H1 (cell line): ENCODE data around the gene POP5. TPM values are rescaled to one million over a fixed set of nuclear protein-coding genes. Genes with fewer than 3 reads are reported as not detected.
A peak's percentile ranks its signal among the peaks of the same experiment; 100 is the strongest.

ENCODE experiments used
- ASH2L ChIP-seq: fragments of 200-600, 300-600 bp; sonication (generic); IDR thresholded peaks from one replicate; pipeline ENCODE4 v1.7.1; 2017; ENCODE audit warnings: low read length
- CEBPB ChIP-seq: IDR thresholded peaks from 2 replicates; pipeline ENCODE4 v1.6.1; 2012; ENCODE audit warnings: low read depth, low read length
- EP300 ChIP-seq, 2 experiments: IDR thresholded peaks; 1 replicate in 1 of 2; 2 replicates in 1 of 2; pipeline ENCODE4 v1.6.1; 2011 to 2012; ENCODE audit warnings: low read depth in 2 of 2, low read length in 2 of 2, mild to moderate bottlenecking in 2 of 2, borderline replicate concordance in 1 of 2, inconsistent platforms in 1 of 2, moderate library complexity in 1 of 2
- EZH2 ChIP-seq: fragments of 200-600 bp; sonication (generic); IDR thresholded peaks from 2 replicates; pipeline ENCODE4 v1.7.1; 2012; ENCODE audit warnings: low read depth, mild to moderate bottlenecking, moderate library complexity, low read length, inconsistent platforms; ENCODE audit not compliant: severe bottlenecking
- GABPA ChIP-seq: IDR thresholded peaks from 2 replicates; pipeline ENCODE4 v1.6.1; 2011; ENCODE audit warnings: mild to moderate bottlenecking, low read length, moderate library complexity, borderline replicate concordance; ENCODE audit not compliant: insufficient read depth
- GTF2F1 ChIP-seq: IDR thresholded peaks from 2 replicates; pipeline ENCODE4 v1.6.1; 2012; ENCODE audit warnings: low read depth, low read length, improper control_type of control experiment, borderline replicate concordance
- HDAC6 ChIP-seq: IDR thresholded peaks from one replicate; pipeline ENCODE4 v1.7.1; 2012; ENCODE audit warnings: low read depth, mild to moderate bottlenecking, inconsistent platforms, low read length, moderate library complexity
- KDM4A ChIP-seq: IDR thresholded peaks from one replicate; pipeline ENCODE4 v1.7.1; 2012; ENCODE audit warnings: low read depth, mild to moderate bottlenecking, moderate library complexity, low read length, inconsistent platforms; ENCODE audit not compliant: severe bottlenecking
- MAX ChIP-seq: IDR thresholded peaks from 2 replicates; pipeline ENCODE4 v1.6.1; 2012; ENCODE audit warnings: inconsistent platforms
- PHF8 ChIP-seq: fragments of 200-600 bp; sonication (generic); conservative IDR thresholded peaks from 2 replicates; pipeline ENCODE4 v1.7.1; 2012; ENCODE audit warnings: low read depth, mild to moderate bottlenecking, inconsistent platforms, low read length, moderate library complexity
- RBBP5 ChIP-seq: IDR thresholded peaks from 2 replicates; pipeline ENCODE4 v1.7.1; 2012; ENCODE audit warnings: low read depth, mild to moderate bottlenecking, inconsistent platforms, low read length, moderate library complexity, borderline replicate concordance
- RFX5 ChIP-seq: IDR thresholded peaks from 2 replicates; pipeline ENCODE4 v1.6.1; 2011; ENCODE audit warnings: low read depth, low read length, improper control_type of control experiment, borderline replicate concordance
- SP4 ChIP-seq: IDR thresholded peaks from 2 replicates; pipeline ENCODE4 v1.6.1; 2012; ENCODE audit warnings: low read length, inconsistent platforms
- TAF1 ChIP-seq: IDR thresholded peaks from 2 replicates; pipeline ENCODE4 v1.6.1; 2011; ENCODE audit warnings: mild to moderate bottlenecking, low read depth, low read length
- TBP ChIP-seq: IDR thresholded peaks from 2 replicates; pipeline ENCODE4 v1.6.1; 2011; ENCODE audit warnings: low read depth, low read length, improper control_type of control experiment
- TCF12 ChIP-seq: IDR thresholded peaks from 2 replicates; pipeline ENCODE4 v1.6.1; 2011; ENCODE audit warnings: low read depth, mild to moderate bottlenecking, low read length
- YY1 ChIP-seq: IDR thresholded peaks from 2 replicates; pipeline ENCODE4 v1.6.1; 2011; ENCODE audit warnings: low read depth, mild to moderate bottlenecking, low read length
- polyA plus RNA-seq, 7 experiments: library from polyadenylated mRNA; depleted of rRNA in 3 of 7; stranded (reverse) in 5 of 7; unstranded in 2 of 7; fragments of >200 nt in 5 of 7; fragments of 200-250 nt in 2 of 7; gene quantifications; 1 replicate in 5 of 7; 2 replicates in 1 of 7; 4 replicates in 1 of 7; pipeline versions ENCODE4 v1.2.1 to v1.2.3, GENCODE V29; 2011 to 2013; ENCODE audit warnings: missing spikeins in 2 of 7, mixed read lengths in 2 of 7
- total RNA-seq: library from RNA; stranded (reverse); fragmentation: NEBNext Ultra II Directional; extraction: Animal tissue kit (Norgen Biotek cat#: 25700); gene quantifications from 2 replicates; pipeline ENCODE4 v1.2.1, GENCODE V29; 2021

The POP5 gene
- total and polyA plus RNA-seq, 2 of the 8 experiments (the other 6 are each of a cell fraction or from before 2014, with no cell fraction given), result 59.7 to 124 TPM

DNA sequence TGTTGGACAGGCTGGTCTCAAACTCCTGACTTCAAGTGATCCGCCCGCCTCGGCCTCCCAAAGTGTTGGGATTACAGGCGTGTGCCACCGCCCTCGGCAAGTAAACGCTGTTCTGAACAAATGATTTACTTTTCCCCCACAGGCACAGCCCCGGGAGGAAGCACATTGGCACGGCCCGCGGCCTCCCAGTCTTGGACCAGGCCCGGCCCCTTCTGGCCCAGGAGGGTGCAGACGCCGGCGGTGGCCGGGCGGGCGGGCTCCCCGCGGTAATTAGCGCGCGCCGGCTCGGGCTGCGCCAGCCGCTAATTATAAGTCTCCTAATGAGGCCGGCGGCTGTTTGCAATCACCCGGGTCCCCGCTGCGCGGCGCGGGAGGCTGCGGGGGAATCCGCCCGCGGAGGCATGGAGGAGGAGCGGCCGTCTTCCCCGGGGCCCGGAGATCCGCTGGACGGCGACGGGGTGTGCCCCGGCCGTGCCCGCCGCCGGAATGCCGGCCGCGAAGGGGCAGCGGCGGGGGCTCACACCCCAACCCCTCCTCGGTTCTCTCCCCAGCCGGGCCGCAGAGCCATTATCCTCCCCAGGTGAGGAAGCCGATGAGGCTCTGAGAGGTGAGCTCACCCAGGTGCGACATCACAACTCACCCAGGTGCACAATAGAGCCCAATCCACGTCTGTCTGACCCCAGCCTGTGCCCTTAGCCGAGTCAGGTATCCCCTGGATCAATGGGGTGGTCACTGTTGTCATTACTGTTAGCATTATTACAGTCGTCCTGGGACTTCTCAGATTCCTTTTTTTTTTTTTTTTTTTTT lies 3.3 kb upstream of the POP5 start (continued):
- TF ChIP-seq EZH2 (no peak), GTF2F1 (no peak), CEBPB (no peak), SP4 (no peak), HDAC6 (no peak), MAX (no peak), TAF1 (peak; percentile 18; the same call in 1 of the 2 replicates), PHF8 (peak; percentile 35; the same call in 1 of the 2 replicates), YY1 (0 out of 2 replicates have a peak, but pooled peaks have one; percentile 22), ASH2L (peak; percentile 34), GABPA (no peak), KDM4A (peak; percentile 63), RBBP5 (no peak), RFX5 (no peak), TCF12 (0 out of 2 replicates have a peak, but pooled peaks have one; percentile 19), EP300 (IDR thresholded peaks at IDR 0.05; ENCODE audit: borderline replicate concordance in 1 of 2, low read depth in 2 of 2, low read length in 2 of 2) (no peak), TBP (no peak)
